Kidney tubule cell (primary cell): ENCODE results near the gene DENND1C.
"Not testable (repeated sequence)": the region's sequence is repeated elsewhere in the genome, so short reads cannot be mapped to it uniquely, and the experiment has no call there.

Experiments used
- DNase-seq: peaks from one replicate; pipeline ENCODE4 v3.0.0-alpha.2; 2018; ENCODE audit warnings: low spot score

The DENND1C gene

DNA sequence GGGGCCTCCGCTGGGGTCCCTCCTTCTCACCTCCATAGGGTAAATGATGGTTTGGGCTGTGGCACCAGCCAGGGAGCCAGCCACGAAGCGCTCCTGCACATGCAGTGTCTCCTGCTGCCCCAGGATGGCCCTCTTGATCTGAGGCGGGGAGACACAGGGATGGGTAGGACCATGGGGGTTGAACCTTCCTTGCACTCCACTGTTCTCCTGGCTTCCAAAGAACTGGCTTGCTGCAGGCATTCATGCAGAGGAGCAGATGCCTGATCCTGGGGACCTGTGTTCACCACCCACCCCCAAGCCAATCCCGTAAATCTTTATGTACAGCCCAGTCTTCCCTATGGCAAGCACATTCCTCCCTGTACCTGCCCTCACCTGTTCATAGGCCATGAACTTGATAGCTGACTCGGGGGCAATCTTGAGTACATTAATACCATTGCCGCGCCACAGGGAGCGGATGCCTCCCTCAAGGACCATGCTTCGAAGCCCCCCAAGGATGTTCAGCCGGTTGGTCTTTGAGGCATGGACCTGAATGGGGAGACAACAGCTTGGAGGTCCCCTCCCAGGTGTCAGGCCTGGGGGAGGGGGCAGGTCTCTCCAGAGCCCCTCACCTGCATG, 27.5 kb downstream of the DENND1C start:
- no peak for DNase-seq

DNA sequence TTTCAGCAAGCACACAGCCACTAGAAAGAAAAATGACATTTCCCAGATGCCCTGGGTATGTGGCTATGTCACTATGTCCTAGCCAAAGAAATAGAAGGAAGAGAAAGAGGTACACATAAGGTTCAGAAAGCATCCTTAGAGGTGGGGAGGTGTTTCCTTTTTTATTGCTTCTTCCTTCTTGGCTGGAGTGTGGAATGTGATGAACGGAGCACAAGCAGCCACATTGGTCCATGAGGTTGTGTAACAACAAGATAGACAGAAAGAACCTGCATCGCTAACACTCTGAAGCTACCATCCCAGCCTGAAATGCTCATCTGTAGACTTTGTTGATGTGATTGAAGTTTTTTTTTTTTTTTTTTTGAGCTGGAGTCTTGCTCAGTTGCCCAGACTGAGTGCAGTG, 28.7 kb downstream of the DENND1C start:
- DNase-seq, result no peak

DNA sequence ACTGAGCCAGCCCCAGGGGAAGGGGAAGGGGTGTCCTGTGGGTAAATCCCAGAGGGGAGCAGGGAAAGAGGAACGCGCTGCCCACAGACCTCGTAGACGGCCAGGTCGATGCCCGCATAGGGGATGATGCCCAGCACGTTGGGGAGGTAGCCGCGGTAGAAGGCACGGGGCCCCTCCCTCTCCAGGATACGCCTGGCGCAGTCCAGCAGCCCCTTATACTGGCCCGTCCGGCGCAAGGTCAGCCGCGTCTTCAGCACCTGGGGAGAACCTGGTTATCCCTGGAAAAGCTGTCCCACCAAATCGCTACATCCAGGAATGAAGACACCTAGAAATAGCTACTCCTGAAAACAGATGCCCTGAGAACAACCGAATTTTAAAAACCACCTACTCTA, 29.4 kb downstream of the DENND1C start:
- DNase-seq, result no peak

DNA sequence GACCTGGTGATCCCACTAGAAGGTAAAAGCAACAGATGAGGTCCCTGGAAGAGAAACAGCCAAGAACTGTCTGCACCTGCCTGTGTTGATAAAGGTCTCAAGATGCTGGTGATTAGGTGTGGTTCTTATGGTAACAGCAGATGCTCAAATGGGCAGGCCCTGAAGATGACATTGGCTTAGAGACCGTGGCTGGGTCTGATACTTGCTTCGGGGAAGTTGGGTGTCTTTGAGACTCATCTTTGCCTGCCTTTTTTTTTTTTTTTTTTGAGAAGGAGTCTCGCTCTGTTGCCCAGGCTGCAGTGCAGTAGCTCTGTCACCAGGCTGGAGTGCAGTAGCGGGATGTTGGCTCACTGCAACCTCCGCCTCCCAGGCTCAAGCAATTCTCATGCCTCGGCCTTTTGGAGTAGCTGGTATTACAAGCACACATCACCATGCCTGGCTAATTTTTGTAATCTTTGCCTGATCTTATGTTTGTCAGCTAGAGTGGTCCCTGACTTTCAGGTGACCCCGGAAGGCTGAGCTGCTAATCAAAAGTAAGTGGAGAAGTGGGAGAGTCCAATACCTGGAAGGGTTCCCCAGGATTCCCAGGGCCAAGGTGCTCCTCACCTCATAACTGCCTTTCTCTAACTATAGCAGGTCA, 29.9 kb downstream of the DENND1C start:
- no peak for DNase-seq

DNA sequence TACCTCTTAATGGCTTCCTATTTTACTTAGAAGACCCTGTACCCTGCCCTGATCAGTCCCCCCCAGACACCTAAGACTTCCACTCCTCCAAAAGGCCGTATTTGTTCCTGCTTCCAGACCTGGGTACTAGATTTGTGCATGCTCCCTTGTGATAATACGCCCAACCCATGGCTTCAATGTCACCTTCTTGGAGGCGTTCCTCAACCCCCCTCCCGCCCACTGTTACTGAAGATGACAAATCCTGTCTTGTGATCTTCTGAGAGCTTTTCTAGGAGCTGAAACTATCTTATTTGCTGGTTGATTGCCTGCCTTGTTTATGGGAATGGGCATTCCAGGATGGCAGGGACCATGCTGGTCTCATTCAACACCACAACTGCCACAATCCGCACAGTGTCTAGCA, 31.4 kb downstream of the DENND1C start:
- no peak for DNase-seq

DNA sequence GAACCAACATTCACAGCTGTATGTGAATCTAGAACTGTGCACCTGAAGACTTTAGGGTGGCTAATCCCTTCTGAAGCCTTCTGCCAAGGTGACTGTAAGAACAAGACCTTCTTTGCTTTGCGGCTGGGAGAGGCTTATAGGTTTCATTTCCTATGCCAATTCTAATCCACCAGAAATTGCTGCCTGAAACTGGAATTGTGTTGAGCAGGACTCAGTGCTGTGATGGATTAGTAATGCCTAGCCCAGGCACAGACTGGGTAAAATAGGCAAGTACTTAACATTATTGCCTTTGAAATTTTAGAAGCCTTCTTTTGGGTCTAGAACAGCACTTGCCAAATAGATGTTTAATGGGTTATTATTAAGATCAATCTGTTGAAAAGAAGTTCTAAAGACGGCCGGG, 33.5 kb downstream of the DENND1C start:
- no peak for DNase-seq

DNA sequence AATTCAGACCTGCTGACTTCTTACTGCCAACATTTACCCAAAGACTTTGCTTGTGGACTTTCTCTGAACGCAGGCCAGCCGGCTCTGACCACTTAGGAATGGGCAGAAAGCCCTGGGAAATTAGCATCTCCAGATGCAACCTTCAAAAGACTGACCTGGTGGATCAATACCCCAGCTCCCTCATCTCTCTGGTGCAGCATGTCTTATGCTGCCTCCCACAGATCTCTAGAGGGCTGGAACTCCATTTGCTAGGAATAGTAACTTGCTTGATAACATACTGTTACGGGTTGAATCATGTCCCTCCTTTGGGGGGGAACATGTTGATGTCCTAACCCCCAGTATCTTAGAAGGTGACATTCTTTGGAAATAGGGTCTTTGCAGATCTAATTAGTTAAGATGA, 35.1 kb downstream of the DENND1C start:
- DNase-seq, result no peak

DNA sequence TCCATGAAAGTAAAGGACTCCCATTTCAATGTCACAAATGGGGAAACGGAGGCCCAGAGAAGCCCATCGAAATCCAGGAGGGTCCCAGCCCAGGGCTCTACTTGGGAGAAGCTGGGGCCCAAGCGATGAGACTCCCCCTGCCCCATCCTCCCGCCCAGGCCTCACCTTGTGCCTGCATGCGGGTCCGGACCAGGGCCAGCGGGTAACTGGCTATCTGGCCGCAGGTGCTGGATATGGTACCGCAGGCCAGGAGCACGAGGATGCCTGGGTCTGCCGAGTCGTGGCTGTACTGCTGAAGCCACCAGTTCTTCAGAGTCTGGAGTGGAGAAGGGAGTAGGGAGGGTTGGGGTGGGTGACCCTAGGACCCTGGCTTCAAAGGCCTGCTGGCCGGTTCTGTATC, 37.6 kb downstream of the DENND1C start:
- no peak for DNase-seq

DNA sequence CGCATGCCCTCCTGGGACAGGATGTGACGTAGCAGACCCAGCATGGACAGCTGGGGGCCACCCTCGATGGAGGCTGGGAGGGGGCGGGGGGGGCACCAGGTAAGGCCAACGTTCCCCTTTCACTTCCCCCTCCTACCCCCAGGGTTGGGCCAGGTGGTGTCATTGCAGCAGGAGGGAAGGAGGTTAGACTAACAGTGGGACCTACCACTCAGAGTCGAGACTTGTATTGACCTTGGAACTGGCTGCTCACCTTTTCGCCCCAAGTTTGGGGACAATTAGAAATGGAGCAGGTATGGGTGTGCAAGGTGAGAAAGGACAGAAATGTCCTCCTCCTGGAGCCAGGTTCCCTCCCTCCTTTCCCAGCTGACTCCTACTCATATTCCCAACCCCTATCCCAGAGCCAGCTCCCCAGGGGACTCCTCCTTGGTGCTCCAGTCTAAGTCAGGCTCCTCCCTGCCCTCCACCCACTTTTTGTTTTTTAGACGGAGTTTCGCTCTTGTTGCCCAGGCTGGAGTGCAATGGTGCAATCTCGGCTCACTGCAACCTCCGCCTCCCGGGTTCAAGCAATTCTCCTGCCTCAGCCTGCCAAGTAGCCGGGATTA, 39.4 kb downstream of the DENND1C start:
- no peak for DNase-seq

DNA sequence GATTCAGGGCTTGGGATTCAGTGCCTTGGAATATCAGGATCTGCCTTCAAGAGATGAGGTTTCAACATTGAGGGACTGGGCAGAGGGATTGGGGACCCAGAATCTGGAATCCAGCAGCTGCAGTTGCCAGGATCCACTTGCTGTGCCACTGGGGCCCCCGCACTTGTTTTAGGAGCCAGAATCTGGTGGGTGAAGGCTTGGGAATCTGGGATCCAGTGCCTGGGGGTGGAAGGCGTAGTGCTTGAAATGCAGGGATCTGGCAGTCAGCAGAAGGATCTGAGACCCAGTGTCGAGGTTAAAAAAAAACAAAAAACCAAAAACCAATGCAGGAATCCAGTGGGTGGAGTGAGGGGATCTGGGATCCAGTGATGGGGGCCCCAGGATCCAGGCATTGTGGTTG, 40.7 kb downstream of the DENND1C start:
- no peak for DNase-seq

DNA sequence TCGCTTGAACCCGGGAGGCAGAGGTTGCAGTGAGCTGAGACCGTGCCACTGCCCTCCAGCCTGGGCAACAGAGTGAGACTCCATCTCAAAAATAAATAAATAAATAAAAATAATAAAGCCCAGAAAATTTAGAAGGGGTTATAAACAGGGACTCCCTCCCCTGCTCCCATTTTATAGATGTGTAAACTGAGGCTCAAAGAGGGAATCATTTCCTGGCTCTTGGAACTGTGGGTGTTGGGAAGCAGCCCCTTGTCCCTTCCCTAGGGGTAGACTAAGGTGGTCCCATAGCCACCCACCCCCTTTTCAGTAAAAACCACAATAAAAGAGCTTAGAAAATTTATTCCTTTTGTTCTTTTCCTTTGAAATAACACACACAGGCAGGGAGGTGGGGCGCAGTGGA, 41.8 kb downstream of the DENND1C start:
- DNase-seq, result no peak

DNA sequence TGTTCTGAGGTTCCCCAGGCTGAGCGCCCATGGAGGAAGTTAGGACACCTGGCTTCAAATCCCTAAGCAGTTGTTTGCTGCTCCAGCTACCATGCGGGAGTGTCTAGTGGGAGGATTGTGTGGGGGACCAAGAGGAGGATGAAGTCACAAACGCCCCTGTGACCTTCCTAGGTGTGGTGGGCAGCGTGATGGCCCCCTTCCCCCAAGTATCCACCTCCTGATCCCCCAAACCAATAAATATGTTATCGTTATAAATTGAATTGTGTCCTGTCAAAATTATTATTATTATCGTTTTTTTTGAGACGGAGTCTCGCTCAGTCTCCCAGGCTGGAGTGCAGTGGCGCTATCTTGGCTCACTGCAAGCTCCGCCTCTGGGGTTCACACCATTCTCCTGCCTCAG, 47.9 kb downstream of the DENND1C start, which contains the start of gene SLC25A41:
TSS of gene SLC25A41 (minus strand) at position 101 of the 400 bp plus-strand sequence. CDS start at position 31, 70 bp downstream.
- no peak for DNase-seq

DNA sequence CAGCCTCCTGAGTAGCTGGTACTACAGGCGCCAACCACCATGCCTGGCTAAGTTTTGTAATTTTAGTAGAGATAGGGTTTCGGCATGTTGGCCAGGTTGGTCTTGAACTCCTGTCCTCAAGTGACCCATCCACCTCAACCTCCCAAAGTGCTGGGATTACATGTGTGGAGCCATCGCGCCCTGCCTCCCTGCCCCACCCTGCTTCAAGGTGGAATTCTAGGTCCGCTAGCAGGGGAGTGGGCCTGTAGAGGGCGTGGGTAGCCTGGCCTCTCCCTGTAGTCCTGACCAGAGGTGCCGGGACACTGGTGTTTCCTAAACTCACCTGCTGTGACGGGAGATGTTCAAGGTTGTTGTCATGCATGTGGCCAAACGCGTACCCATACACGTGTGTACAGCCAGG, 48.4 kb downstream of the DENND1C start:
- DNase-seq, result no peak

DNA sequence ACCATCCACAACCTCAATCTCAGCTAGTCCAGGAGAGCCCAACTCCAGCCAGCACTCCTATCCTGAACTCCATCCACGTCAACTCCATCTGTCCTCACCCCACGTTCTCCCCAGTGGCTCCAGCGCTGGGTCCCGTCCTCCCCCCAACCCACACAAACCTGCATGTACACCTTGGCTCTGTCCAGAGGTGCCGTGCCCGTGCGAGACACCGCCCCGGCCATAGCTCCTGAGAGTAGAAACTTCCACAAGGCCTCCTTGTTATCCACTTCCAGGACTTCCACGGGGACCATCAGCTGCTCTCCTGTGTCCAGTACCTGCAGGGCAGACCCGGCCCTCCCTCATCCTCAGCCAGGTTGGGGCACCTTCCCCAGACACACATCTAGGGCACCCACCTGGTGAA, 49.7 kb downstream of the DENND1C start:
- DNase-seq, result no peak

DNA sequence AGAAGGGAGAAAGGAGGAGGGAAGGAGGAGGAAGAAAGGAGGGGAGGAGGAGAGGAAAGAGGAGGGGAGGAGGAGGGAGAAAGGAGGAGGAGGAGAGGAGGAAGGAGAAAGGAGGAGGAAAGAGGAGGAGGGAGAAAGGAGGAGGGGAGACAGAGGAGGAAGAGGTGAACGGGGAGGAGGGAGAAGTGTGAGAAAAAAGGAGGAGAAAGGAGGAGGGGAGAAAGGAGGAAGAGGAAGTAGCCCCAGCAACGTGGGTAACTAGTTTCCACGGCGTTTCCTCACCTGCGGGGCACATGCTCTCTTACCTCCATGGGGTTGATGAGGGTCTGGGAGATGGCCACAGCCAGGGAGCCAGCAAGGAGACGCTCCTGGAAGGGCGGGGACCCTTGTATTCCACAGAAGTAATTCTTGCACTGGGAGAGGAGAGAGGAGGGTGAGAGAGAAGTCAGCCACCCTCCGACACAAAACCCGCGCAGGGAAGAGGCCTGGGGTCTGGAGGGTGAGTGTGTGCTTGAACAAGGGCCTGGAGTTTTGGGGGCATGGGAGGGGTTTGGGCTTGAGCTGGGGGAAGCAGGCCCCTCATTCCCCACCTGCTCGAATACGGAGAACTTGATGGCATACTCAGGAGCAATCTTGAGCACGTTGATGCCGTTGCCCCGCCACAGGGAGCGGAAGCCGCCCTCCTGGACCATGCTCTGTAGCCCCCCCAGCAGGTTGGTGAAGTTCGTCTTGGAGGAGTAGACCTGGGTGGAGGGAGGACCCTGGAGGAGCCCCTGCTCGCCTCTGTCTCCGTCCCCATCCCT, 52.0 kb downstream of the DENND1C start:
- no peak for DNase-seq

DNA sequence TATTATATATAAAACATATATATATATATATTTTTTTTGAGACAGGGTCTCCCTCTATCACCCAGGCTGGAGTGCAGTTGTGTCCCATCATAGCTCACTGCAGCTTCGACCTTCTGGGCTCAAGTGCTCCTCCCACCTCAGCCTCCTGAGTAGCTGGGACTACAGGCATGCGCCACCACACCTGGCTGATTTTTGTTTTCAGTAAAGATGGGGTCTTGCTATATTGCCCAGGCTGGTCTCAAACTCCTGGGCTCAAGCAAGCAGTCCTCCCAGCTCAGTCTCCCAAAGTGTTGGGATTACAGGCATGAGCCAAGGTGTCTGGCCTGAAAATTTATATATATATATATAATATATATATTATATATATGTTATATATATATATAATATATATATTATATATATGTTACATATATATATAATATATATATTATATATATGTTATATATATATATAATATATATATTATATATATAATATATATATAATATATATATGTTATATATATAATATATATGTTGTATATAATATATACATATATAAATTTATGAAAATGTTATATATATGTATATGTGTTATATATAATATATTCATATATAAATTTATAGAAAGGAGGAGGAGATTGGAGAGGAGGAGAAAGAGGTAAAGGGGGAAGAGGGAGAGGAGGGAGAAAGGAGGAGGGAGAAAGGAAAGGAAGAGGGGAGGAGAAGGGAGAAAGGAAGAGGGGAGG, 52.7 kb downstream of the DENND1C start:
- not testable (repeated sequence) for DNase-seq

DNA sequence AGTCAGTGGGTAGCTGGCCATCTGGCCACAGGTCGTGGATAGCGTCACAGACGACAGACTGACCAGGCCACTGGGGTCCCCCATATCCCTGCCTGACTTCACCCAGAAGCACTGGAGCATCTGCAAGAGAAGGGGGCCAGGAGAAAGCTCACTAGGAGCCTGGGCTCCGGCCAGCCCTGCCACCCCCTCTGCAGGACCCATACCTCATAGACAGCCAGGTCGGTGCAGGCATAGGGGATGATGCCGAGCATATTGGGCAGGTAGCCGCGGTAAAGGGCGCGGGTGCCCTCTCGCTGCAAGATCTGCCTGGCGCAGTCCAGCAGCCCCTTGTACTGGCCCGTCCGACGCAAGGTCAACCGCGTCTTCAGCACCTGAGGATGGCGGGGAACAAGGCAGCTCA, 54.5 kb downstream of the DENND1C start:
- no peak for DNase-seq

DNA sequence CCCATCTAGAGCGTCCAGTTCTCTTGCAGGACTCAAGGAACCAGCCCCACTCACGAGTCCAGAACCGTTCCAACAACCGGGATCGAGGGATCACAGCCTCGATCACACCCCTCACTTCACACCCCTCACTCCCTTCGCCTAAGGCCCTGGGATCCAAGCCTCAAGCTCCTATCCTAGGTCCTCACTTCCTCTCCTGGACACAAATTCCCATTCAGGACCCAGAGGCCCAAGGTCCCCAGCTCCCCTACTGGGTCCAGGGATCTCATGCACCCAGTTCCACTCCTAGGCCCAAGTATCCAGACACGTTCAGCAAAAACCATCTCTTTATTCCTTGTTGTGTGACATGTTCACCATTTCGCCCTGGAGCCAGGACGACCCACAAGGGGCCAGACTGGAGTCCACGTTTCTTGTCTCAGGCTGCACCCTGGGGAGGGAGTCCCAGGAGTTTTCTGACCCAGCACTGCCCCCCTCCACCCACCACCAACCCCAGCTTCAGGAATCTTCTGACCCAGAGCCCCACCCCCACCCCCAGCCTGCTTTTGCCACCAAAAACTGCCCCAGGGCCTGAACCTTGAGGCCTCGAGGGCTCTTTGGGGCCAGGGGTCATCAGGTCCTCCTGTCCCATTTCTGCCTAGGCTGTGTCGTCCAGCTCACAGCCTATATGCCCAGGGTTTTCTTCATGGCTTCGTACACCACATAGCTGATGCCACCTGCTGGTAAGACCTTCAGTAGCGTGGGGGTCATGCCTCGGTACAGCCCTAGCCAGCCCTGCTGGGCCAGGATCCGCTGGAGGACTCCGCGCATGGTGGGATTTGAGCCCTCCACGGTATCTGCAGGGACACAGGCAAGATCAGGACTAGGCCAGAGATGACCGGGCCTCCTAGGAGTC, 55.6 kb downstream of the DENND1C start:
- no peak for DNase-seq

DNA sequence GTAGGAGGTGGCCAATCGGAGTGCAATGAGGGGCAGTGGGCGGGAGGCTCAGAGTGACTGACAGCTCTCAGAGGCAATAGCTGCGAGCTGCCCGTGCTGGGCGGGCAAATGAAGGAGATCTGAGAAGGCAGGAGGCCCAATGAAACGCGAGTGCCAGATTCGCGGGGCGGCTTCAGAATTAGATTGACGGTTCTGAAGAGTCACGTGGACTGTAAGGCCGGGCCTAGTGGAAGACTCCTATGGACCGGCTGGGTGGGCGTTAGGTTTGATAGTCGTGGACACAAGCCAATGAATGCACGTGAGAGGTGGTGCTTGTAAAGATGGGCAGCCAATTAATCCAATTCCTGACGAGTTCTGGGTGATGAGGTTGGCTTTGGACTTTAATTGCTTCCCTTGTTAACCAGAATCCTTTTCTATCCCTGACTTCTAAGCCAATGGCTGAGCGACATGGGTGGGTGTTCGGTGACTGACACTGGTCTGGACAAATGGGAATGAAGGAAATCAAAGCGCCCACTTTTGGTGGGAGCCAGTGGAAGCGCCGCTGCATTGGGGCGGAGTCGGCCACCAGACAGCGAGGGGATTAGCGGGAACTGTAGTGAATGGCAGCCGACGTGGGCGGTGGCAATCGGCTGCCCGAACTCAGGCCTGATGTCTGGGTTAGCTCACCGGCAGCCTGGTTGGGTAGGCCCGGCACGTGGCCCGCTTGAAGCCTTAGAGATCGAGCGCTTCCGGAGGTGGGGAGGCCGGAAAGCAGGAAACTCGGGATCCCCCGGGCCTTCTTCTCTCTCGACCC, 56.5 kb downstream of the DENND1C start:
- peak; percentile 100 for DNase-seq

DNA sequence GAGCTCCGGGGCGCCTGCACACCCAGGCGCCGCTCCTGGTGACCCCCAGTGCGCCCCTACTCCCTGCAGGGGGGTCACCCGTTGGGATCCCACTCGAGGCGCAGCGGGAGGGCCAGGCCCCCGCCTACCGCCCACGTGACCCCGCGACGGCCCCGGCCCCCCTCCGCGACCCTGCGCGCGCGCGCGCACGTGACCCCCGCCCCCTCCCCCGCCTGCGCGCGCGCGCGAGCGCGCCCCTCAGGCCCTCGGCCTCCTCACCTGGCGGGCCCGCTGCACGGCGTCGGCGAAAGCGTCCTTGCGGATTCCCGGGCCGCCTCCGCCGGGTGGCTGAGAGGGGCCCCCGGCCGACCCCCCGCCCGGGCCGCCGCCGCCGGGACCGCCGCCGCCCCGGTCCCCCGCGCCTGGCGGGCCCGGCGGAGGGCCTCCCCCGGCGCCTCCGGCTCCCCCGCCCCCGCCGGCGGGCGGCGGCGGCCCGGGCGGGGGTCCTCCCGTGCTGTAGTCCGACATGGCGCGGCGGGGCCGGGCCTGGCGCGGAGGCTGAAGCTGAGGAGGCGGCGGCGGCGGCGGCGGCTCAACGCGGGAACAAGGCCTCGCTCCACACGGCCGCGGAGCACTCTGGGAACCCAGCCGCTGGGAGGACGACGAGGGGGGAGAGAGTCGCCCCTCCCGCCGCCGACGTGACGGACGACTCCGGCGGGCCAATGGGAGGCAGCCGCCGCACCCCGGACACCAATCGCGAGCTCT, 57.2 kb downstream of the DENND1C start, which contains the start of gene KHSRP:
TSS of gene KHSRP (minus strand) at position 617 of the 744 bp plus-strand sequence. CDS start at position 507, 110 bp downstream.
- no peak for DNase-seq
